Activated CD8-positive, alpha-beta memory T cell treated with anti-CD3 and anti-CD28 coated beads for 4 hours (primary cell): Measurements from ENCODE around the gene RETSAT.
A peak's percentile ranks its signal among the peaks of the same experiment; 100 is the strongest.
"Not testable (repeated sequence)": the region's sequence is repeated elsewhere in the genome, so short reads cannot be mapped to it uniquely, and the experiment has no call there.

Experiments used
- DNase-seq, 2 donors: peaks; one replicate each; pipeline ENCODE4 v3.0.0-alpha.2; 2020; ENCODE audit warnings: low read depth in 2 of 2

RETSAT gene

DNA sequence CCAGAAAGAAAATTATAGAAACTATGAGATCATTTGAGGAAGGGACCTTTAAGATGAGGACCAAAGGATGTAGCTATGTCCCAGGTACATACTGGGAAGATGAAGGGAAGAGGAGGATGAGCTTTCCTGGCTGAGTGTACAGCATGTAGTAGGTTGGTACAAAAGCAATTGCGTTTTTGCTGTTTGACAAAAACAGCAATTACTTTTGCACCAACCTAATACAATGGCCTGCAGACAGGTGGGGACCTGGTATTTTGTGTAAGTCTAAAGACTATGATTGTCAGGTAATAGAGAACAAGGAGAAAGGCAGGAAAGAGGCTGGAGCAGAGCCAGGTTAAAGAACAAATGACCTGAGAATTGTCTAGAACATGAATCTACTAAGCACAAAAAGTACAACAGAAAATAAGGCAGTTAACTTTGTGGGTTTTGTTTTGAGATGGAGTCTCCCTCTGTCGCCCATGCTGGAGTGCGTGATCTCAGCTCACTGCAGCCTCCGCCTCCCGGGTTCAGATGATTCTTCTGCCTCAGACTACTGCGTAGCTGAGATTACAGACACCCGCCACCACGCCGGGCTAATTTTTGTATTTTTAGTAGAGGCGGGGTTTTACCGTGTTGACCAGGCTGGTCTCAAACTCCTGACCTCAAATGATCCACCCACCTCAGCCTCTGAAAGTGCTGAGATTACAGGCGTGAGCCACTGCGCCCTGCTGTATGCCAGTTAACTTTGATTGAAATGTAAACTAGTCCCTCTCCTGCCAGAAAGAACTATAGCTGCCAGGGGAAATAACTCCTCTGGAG, 23.3 kb downstream of the RETSAT start:
- DNase-seq: no peak

DNA sequence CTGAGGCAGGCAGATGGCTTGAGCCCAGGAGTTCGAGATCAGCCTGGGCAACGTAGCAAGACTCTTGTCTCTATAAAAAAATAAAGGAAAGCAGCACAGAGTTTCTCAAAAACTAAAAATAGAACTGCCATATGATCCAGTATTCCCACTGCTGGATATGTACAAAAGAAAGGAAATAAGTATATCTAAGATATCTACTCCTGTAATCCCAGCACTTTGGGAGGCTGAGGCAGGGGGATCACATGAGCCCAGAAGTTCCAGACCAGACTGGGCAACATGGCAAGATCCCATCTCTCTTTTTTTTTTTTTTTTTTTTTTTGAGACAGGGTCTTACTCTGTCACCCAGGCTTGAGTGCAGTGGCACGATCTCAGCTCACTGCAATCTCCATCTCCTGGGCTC, 24.6 kb downstream of the RETSAT start:
- DNase-seq: not testable (repeated sequence)

DNA sequence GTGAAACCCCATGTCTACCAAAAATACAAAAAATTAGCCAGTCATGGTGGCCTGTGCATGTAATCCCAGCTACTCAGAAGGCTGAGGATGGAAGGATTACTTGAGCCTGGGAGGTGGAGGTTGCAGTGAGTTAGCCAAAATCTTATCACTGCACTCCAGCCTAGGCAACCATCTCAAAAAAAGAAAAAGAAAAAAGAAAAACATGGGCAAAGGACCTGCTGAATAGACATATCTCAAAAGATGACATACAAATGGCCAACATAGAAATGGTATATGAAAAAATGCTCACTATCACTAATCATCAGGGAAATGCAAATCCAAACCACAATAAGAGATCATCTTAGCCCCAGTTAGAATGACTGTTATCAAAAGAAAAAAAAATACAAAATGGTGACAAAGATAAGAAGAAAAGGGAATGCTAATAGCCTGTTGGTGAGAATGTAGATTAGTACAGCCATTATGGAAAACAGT, 25.1 kb downstream of the RETSAT start:
- DNase-seq: no peak

GRCh38 chr2:85327822-85328617, 26.3 kb downstream of the RETSAT start, which contains the start of gene TGOLN2:
TGOLN2 (minus strand) TSS chr2:85327989; CDS start chr2:85327962, 27 bp downstream.
- peak; percentile 85 to 90 for DNase-seq

GRCh38 chr2:85327160-85327821, 27.0 kb downstream of the RETSAT start:
- no peak for DNase-seq

DNA sequence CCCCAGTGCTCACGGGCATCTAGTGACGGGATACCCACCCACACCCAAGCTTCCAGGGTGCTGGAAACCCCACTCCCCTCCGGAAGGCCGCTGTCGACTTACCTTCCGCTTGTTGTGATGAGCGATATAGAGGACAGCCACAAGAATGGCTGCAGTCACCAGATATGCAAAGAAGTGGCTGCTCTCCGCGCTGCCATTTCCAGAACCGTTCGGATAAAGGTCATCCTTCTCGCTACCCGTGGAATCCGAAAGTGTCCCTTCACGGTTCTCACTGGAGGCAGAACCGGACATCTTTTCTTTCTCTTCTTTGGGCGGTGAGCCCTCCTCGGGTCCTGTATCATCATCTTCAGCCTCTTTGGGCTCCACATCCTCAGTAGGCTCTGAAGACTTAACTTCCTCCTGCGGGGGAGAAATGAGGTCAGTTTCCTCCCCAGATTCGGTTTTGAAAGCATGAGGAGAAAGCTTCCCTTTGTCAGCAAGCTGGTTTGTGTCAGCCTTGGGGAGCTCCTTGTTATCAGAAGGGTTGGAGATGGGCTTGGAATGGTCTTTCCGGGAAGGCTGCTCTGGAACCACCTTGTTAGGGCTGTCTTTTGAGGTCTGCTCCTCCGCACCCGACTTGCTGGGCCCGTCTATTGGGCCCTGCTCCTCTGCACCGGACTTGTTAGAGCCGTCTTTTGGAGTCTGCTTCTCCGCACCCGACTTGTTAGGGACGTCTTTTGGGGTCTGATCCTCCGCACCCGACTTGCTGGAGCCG, 27.7 kb downstream of the RETSAT start:
- no peak for DNase-seq

GRCh38 chr2:85325466-85325811, 28.9 kb downstream of the RETSAT start:
- DNase-seq: no peak

DNA sequence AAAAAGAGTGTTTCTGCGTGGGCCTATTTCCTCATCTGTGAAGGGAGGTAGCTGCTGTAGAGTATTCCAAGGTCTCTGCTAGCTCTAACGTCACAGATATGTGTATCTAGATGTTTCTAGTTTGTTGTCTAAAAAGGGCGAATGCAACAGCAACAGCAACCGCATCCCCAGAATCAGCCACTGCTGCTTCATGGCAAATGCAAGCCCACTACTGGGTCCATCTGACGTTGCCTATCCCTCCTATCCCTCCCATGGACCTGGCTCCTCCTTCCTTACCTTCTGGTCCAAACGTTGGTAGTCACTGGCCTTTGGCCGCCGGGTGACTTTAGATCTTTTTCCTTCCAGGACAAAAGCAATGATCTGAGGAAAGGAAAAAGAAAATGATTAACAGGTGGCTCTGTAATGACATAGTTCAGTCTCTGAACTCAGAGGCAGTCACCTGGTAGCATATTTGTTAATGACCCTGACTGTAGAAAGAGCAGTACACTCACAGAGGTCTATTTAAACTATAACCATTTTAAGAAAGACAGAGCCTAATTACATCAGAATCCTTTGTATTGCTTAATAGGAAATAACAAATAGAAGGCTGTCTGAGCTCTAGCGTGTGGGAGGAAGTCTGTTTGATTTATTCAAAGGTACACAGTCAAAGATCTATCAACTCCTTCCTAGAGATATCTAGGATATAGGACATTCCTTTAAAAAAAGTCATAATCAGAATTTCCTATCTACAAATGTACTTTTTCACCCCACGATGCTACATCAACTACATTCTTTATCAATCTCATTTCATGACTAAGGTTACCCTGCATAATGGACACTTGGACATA, 29.5 kb downstream of the RETSAT start:
- DNase-seq: no peak

- DNase-seq: not testable (repeated sequence)
These were observed 30.4 kb downstream of the RETSAT start for GRCh38 chr2:85323988-85324367.

DNA sequence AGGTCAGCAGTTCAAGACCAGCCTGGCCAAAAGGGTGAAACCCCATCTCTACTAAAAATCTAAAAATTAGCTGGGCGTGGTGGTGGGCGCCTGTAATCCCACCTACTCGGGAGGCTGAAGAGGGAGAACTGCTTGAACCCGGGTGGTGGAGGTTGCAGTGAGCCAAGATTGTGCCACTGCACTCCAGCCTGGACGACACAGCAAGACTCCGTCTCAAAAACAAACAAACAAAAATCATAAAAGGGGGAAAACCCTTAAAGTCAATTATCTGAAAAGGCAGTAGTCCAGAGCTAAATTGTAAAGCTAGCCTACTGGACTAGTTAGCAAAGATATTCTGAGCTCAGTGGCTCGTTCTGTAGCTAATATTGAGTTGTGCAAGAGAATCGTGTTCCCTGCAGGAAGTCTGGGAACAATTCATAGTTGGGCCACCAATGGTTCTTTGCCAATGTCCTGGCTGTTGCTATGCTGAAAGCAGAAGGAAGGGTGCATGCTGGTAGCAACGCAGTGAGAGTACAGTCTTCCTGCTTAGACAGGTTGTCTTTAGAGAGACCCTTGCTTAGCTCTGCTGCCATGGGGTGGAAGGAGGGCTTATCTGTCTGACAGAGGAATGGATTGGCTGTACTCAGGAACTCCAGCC, 30.9 kb downstream of the RETSAT start:
- DNase-seq: no peak

- no peak for DNase-seq
These were observed 34.5 kb downstream of the RETSAT start for GRCh38 chr2:85319796-85320195.

GRCh38 chr2:85318222-85319074, 35.9 kb downstream of the RETSAT start:
- no peak for DNase-seq

DNA sequence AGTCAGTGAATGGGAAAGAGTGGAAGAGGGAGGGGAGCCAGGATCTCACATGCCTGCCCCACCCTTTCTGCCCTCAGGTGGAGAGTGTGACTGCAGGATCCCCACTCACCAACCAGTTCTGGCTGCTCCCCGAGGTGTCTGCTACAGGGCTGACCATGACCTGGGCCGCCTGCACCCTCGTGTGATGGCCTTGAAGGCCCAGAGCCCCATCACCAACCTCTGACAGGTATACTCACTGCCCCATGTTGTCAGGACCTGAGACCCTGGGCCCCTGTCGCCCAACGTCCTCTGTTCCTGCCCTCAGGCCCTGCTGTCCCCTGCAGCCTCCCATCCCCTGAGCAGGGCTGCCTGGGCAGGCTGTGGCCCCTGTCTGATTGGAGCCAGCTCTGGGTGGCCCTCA, 38.4 kb downstream of the RETSAT start:
- DNase-seq: not testable (repeated sequence)

DNA sequence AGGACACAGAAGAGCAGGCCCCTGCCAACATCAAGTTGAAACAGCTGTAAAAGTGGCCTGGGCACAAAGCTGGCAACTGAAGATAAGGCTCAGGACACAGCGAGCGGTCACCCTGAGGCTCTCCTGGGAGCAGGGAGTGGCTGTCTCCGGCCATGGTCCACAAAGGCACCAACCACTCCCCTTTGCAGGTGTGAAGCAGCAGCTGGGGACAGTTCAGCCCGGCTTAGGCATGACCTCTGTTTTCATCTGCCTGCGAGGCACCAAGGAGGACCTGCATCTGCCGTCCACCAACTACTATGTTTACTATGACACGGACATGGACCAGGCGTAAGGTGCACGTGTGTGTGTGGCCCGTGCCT, 39.5 kb downstream of the RETSAT start:
- DNase-seq: no peak

DNA sequence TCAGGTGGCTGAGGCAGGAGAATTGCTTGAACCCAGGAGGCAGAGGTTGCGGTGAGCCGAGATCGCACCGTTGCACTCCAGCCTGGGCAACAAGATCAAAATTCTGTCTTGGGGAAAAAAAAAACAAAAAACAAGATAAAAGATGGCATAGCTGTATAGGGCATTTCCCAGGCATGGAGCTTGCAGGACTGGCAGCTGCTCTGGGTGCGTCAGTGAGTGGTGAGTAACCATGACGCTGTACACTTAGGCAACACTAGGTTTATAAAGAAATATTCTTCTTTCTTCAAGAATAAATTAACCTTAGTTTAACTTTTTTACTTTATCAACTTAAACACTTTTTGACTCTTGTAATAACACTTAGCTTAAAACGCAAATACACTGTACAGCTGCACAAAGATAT, 41.9 kb downstream of the RETSAT start:
- DNase-seq: no peak

DNA sequence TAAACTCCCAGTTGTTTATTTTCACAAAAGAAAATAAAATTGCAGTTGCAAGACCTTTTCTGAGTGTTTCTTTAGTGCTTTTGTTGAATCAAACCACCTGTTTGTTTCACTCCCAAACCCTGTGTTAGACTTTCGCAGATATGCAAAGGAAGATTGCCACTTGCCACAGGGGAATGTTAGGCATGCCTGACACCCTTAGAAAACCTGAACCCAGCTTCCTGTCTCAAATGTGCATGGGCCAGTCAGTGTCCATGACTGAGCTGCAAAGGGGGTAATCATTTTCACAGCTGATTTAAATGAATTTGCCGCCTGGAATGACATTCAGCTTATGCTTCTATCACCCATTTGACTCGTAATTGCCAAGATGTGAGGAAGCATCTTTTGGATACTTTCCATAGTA, 44.0 kb downstream of the RETSAT start:
- DNase-seq: no peak

DNA sequence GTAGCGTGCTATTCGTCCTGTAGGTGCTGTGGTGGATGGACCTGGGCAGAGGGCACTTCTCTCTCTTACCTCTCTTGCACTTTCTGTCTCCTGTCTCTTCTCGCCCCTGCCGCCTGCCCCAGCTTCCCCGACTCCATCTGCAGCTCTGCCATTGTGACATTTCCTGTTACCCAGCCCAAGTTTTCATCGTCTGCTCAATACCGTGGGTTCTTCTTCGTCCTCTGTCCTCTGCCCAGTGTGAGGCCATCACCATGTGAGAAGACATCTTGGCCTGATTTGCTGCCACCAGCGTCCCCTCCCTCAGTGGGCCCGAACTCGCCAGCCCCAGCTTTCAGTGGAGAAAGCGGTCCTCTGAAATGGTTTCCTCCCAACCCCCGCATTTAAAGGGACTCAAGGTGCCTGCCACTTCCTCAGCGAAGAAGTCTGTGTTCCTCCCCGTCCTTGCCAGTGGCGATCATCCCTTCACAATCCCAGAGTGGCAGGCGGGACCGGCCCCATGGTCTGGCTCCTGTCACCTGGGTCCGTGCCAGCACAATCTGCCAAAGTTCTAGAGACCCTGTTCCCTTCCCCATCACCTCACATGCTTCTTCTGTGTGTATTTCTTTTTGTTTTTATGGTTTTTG, 44.5 kb downstream of the RETSAT start:
- no peak for DNase-seq

DNA sequence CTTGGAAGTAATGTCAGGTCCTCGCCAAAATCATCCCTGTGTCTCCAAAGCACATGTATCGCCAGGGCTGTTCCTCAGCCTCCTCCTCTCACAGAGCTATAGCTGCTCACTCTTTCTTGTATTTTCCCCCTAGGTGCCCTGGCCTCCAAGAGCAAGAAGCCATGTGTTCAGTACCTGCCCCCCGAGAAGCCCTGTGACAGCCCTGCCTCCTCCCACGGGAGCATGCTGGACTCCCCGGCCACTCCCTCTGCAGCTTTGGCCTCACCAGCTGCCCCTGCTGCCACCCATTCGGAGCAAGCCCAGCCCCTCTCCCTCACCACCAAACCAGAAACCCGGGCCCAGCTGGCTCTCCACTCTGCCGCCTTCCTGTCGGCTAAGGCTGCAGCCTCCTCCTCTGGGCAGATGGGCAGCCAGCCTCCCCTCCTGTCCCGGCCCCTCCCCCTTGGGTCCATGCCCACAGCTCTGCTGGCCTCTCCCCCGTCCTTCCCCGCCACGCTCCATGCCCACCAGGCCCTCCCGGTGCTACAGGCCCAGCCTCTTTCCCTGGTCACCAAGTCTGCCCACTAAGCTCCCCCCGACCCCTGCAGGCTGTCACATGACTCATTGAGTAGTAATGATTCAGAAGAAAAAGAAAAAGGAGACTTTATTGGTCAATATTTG, 45.3 kb downstream of the RETSAT start:
- no peak for DNase-seq
